Activated gamma-delta T cell treated with anti-CD3 and anti-CD28 coated beads, Interleukin-2, amount 50 U/mL, for 16 hours (primary cell): ENCODE measurements around the gene RTL3.
"Not testable (repeated sequence)": the region's sequence is repeated elsewhere in the genome, so short reads cannot be mapped to it uniquely, and the experiment has no call there.

Source experiments
- DNase-seq: peaks from one replicate; pipeline ENCODE4 v3.0.0-alpha.2; 2020; ENCODE audit warnings: low read depth

The RTL3 gene

GRCh38 chrX:78658845-78659744, at the start of gene RTL3:
RTL3 (minus strand) TSS chrX:78659328; CDS start chrX:78658420, 908 bp downstream.
- no peak for DNase-seq

GRCh38 chrX:78708816-78709215, 49.7 kb upstream of the RTL3 start:
- no peak for DNase-seq

GRCh38 chrX:78708262-78708661, 49.1 kb upstream of the RTL3 start:
- DNase-seq, result no peak

GRCh38 chrX:78706071-78706470, 46.9 kb upstream of the RTL3 start:
- DNase-seq, result no peak

- DNase-seq, result no peak
Measured at GRCh38 chrX:78693536-78693935, 34.4 kb upstream of the RTL3 start.

- DNase-seq, result no peak
Measured at GRCh38 chrX:78693012-78693411, 33.9 kb upstream of the RTL3 start.

- no peak for DNase-seq
Measured at GRCh38 chrX:78687586-78687985, 28.5 kb upstream of the RTL3 start.

- no peak for DNase-seq
Measured at GRCh38 chrX:78673246-78673645, 14.1 kb upstream of the RTL3 start.

GRCh38 chrX:78665342-78665741, 6.2 kb upstream of the RTL3 start:
- DNase-seq, result no peak

GRCh38 chrX:78661836-78662235, 2.7 kb upstream of the RTL3 start:
- DNase-seq, result no peak

- no peak for DNase-seq
Measured at GRCh38 chrX:78659955-78660354, 827 bp upstream of the RTL3 start.

- DNase-seq, result no peak
Measured at GRCh38 chrX:78658414-78658813, 714 bp downstream of the RTL3 start.

- no peak for DNase-seq
Measured at GRCh38 chrX:78655642-78656041, 3.5 kb downstream of the RTL3 start.

GRCh38 chrX:78653118-78653822, 5.9 kb downstream of the RTL3 start:
- no peak for DNase-seq

- no peak for DNase-seq
Measured at GRCh38 chrX:78650906-78651437, 8.2 kb downstream of the RTL3 start.

- no peak for DNase-seq
Measured at GRCh38 chrX:78643874-78644273, 15.3 kb downstream of the RTL3 start.

GRCh38 chrX:78643096-78643495, 16.0 kb downstream of the RTL3 start:
- no peak for DNase-seq

GRCh38 chrX:78636096-78636495, 23.0 kb downstream of the RTL3 start:
- DNase-seq, result not testable (repeated sequence)

GRCh38 chrX:78624962-78625909, 33.9 kb downstream of the RTL3 start:
- no peak for DNase-seq

- no peak for DNase-seq
Measured at GRCh38 chrX:78624426-78624825, 34.7 kb downstream of the RTL3 start.

- no peak for DNase-seq
Measured at GRCh38 chrX:78622831-78623230, 36.3 kb downstream of the RTL3 start.

GRCh38 chrX:78619834-78620233, 39.3 kb downstream of the RTL3 start:
- no peak for DNase-seq
